Lower lobe of right lung (tissue), 2 donors: ENCODE measurements around the gene SLC2A1. TPM values are rescaled to one million over a fixed set of nuclear protein-coding genes. Genes with fewer than 3 reads are reported as not detected.

ENCODE experiments used
- ATAC-seq, 2 donors: fragments of 200-7000 bp; cut with Tn5 transposase; one replicate each; pipeline ENCODE4 v1.9.1; 2020 to 2022; ENCODE audit warnings: mild to moderate bottlenecking in 2 of 2, moderate library complexity in 2 of 2
- DNase-seq: peaks from one replicate; pipeline ENCODE4 v3.0.0-alpha.2; 2020
- H3K27ac ChIP-seq: fragments of 200-600 bp; one replicate; pipeline ENCODE4 v1.8.0; 2022
- H3K27me3 ChIP-seq: fragments of 200-600 bp; one replicate; pipeline ENCODE4 v1.8.0; 2022; ENCODE audit warnings: low read depth
- H3K36me3 ChIP-seq: fragments of 200-600 bp; one replicate; pipeline ENCODE4 v1.8.0; 2022; ENCODE audit warnings: mild to moderate bottlenecking
- H3K4me1 ChIP-seq: fragments of 200-600 bp; one replicate; pipeline ENCODE4 v1.8.0; 2022
- H3K4me3 ChIP-seq: fragments of 200-600 bp; one replicate; pipeline ENCODE4 v1.8.0; 2022; ENCODE audit warnings: mild to moderate bottlenecking
- H3K9me3 ChIP-seq: fragments of 200-600 bp; one replicate; pipeline ENCODE4 v1.8.0; 2022
- intact Hi-C: fragments of 100-400 bp; cut with DNase I; formaldehyde crosslinking; loops from one replicate; pipeline ENCODE4 v1.11.0; 2022
- total RNA-seq: library from RNA; stranded (reverse); fragmentation: NEBNext Ultra II Directional; extraction: Animal tissue kit (Norgen Biotek cat#: 25700); gene quantifications from one replicate; pipeline ENCODE4 v1.2.1, GENCODE V29; 2021
- TF ChIP-seq, protein P1 (sequence below): fragments of 200-600 bp; IDR thresholded peaks from one replicate; pipeline ENCODE4 v1.8.0; 2022; ENCODE audit warnings: antibody characterized with exemption, mild to moderate bottlenecking
- donor health status: DM: no; HTN: yes; CAD: no; lungs with severe emphysema.

Gene SLC2A1
- total RNA-seq, 1 donor from 2014 or later = 10.6 TPM

- Histone ChIP-seq H3K4me1 (peaks cover 32% of the 10 kb centered on the region), H3K9me3 (no peaks in the 10 kb centered on the region), H3K4me3 (no peak overlapping the region), H3K27me3 (no peaks in the 10 kb centered on the region), H3K27ac (no peak overlapping the region), H3K36me3 (peaks cover 29% of the 10 kb centered on the region)
- no peak for DNase-seq
- ATAC-seq = no peak
- intact Hi-C loops = no loop called here
- TF ChIP-seq, protein P1, sequence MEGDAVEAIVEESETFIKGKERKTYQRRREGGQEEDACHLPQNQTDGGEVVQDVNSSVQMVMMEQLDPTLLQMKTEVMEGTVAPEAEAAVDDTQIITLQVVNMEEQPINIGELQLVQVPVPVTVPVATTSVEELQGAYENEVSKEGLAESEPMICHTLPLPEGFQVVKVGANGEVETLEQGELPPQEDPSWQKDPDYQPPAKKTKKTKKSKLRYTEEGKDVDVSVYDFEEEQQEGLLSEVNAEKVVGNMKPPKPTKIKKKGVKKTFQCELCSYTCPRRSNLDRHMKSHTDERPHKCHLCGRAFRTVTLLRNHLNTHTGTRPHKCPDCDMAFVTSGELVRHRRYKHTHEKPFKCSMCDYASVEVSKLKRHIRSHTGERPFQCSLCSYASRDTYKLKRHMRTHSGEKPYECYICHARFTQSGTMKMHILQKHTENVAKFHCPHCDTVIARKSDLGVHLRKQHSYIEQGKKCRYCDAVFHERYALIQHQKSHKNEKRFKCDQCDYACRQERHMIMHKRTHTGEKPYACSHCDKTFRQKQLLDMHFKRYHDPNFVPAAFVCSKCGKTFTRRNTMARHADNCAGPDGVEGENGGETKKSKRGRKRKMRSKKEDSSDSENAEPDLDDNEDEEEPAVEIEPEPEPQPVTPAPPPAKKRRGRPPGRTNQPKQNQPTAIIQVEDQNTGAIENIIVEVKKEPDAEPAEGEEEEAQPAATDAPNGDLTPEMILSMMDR = no peak
These were observed 31.8 kb downstream of the SLC2A1 start for GRCh38 chr1:42926879-42927242.

DNA sequence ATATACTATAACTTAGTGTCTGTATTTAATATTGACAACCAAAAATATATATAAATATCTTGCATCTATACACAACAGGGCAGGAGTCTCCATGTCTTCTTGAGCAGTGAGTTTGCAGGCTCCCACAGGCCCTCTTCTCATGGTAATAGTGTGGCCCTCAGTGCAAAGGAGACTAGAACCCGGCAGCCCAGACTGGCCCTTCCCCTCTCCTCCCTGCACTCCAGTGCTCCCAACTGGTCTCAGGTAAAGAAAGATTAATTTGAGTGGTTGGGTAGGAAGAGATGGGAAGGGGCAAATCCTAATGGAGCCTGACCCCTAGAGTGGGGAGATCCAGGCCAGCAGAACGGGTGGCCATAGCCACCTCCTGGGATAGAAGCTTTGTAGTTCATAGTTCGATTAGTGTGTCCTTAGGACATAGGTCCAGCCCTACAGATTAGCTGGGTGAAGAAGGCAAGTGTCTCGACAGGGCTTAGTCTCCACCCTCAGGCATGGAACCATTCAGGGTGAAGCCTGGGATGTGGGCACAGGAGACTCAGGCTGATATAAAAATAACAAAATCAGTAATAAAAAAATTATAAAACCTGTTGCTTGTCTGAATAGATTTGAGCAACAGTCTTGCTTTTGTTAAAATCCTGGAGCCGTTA lies 32.3 kb downstream of the SLC2A1 start:
- Histone ChIP-seq H3K27ac (no peak overlapping the region), H3K27me3 (no peaks in the 10 kb centered on the region), H3K4me3 (no peak overlapping the region), H3K4me1 (peaks cover 27% of the 10 kb centered on the region), H3K36me3 (peaks cover 29% of the 10 kb centered on the region), H3K9me3 (no peaks in the 10 kb centered on the region)
- DNase-seq = no peak
- intact Hi-C loops = no loop called here
- TF ChIP-seq, protein P1 = no peak
- ATAC-seq = no peak

GRCh38 chr1:42924851-42925760 lies 33.6 kb downstream of the SLC2A1 start:
- Histone ChIP-seq H3K27ac (peak overlapping the region; percentile 95), H3K27me3 (no peaks in the 10 kb centered on the region), H3K9me3 (no peaks in the 10 kb centered on the region), H3K4me3 (peak overlapping the region; percentile 88), H3K4me1 (peaks cover 17% of the 10 kb centered on the region), H3K36me3 (peaks cover 29% of the 10 kb centered on the region)
- intact Hi-C loops = no loop called here
- ATAC-seq (peak; percentile 26 to 38), DNase-seq (no peak)
- TF ChIP-seq, protein P1 = no peak

- TF ChIP-seq, protein P1 = peak; percentile 25
- H3K4me1 ChIP-seq = peaks cover 17% of the 10 kb centered on the region
- peak overlapping the region; percentile 88 for H3K4me3 ChIP-seq
- peaks cover 22% of the 10 kb centered on the region for H3K36me3 ChIP-seq
- intact Hi-C loops = no loop called here
- peak overlapping the region; percentile 95 for H3K27ac ChIP-seq
- no peaks in the 10 kb centered on the region for H3K9me3 ChIP-seq
- H3K27me3 ChIP-seq = no peaks in the 10 kb centered on the region
- peak; percentile 94 for DNase-seq
- ATAC-seq = peak; percentile 97 to 98
These were observed 34.4 kb downstream of the SLC2A1 start for GRCh38 chr1:42924082-42924850.

- peaks cover 17% of the 10 kb centered on the region for H3K4me1 ChIP-seq
These were observed 35.1 kb downstream of the SLC2A1 start for GRCh38 chr1:42923367-42924081.

More at GRCh38 chr1:42923367-42924081, 35.1 kb downstream of the SLC2A1 start:
- no peaks in the 10 kb centered on the region for H3K9me3 ChIP-seq
- peaks cover 16% of the 10 kb centered on the region for H3K36me3 ChIP-seq
- DNase-seq = no peak
- peak in 1 of 2 donors; percentile 6 for ATAC-seq
- peak overlapping the region; percentile 95 for H3K27ac ChIP-seq
- H3K4me3 ChIP-seq = peak overlapping the region; percentile 88
- TF ChIP-seq, protein P1 = no peak
- no peaks in the 10 kb centered on the region for H3K27me3 ChIP-seq
- intact Hi-C loops = no loop called here
